Stimulated activated CD4-positive, alpha-beta T cell treated with anti-CD3 and anti-CD28 coated beads, Interleukin-12 subunit alpha, Interleukin-12 subunit beta, amount 100 ng/mL, for 4 hours (primary cell): Measurements from ENCODE around the gene CDH20.
"Not testable (repeated sequence)": the region's sequence is repeated elsewhere in the genome, so short reads cannot be mapped to it uniquely, and the experiment has no call there.

Experiments used
- DNase-seq: peaks from one replicate; pipeline ENCODE4 v3.0.0-alpha.2; 2020

The CDH20 gene

DNA sequence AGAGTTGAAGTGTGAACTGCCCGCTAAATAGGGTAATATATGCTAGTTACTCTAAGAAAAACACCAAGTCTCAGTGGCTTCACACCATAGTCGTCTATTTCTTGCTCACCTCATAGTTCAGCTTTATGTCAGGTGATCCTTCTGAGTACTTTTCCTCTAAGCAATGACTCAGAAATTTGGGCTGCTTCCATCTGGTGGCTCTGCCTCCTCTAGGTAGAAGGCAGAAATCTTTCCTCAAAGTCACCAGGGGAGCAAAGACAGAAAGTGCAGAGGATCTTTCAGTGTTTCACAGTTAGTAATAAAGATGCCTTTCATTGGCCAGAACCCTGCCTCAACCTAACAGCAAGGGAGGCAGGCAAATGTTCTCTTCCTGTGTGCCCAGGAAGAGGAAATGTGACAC, 17.3 kb downstream of the CDH20 start:
- DNase-seq = no peak

DNA sequence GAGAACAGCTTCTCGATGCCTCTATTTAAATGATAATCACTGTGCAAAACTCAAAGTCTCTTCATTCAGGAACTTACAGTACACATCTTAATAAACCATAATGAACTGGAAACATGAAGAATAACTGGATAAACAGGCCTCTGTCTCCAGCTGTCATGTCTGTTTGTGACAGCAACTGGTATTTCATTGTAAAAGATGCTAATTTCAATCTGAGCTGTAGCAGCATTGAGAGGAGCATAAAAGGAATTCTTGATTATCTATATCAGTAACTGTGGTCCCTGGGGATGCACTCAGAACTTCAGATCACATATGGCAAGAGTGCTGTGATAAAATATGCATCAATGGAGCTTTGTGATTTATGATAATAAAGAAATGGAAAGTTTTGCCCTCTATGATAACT, 18.8 kb downstream of the CDH20 start:
- no peak for DNase-seq

DNA sequence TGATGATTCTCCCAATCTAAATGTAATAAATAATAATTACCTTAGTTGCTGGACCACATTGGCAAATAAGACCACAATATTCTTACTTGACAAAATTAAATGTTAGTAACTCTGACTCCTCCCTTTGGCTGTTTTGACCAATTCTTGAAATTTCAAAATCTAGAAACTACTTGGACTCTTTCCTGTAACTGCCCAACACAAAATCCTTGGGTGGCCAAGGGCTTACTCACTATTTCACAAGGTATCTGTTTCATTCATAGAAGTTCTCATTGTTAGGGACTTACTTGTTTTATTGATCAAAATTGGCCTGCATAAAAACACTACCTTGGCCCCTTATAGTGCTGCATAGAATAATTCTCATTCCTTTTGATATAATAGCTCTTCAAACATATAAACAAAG, 19.4 kb downstream of the CDH20 start:
- no peak for DNase-seq

DNA sequence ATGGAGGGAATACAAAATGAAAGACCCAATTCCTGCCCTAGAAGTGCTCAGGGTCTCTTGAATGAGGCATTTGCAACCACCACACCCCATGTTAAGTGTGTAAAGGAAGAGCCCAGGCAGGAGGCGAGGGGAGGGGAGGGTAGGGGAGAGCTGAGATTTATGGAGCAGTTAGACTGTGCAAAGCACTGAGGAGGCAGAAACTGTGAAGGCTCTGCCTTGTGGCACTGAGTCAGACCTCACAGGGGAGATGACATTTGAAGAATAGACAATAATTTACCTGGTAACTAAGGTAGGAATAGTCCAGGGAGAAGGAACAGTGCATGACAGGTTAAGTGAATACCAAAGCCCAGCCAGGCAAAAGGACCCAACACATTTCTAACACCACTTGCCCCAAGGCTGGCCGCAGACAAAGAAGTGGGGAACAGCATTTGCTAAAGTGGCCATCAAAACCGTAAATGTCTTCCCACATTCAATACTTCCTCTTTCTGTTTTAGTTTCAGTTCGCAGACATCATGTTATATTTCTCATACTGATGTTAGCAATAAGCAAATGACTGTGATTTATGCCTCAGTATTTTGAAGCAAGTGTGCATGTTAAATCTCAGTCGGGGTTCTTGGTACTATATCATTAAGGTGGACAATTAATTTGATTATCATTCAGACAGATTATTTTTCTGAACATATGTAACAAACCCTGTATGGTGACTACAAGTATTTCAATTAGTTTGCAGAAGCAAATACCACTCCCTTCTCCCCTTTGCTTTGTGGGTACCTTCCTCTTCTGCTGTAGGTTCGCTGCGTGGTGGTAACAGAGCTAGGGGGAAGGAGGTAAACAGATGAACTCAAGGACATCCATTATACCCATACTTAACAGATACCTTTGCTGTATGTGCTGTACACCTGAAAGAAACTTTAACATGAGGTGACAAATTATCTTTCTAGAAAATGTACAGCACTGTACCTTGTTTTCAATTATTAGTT, 27.5 kb downstream of the CDH20 start:
- no peak for DNase-seq

DNA sequence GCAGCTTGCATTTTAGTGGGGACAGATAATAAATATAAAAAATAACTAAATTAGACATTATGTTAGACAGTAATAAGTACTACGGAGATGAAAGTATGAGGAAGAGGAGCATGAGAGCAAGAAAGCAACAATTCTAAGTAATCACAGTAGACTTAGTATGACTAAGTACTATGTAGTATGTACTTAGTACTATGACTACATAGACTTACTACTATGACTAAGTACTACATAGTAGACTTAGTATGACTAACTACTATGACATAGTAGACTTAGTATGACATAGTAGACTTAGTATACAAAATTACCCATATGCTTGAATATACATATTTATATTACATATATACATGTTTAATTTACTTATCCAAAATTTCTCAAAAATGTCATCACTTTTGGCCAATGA, 29.3 kb downstream of the CDH20 start:
- no peak for DNase-seq

DNA sequence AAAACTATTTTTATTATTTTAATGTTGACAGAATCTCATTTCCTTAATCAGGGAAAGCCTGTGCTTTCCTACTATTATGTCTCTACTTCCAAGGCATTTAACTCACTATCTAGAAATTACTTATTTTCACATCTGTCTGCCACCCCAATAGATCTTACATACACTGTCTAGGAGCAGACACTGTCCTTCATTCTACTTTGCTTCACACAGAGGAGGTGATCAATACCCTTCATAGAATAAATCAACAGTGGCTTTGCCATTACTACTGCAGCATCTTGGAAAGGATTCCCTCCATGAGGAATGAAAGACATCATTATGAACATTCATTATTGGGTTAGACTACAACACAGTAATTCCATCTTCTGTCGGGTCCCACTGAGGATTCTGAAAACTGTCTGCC, 31.7 kb downstream of the CDH20 start:
- no peak for DNase-seq

DNA sequence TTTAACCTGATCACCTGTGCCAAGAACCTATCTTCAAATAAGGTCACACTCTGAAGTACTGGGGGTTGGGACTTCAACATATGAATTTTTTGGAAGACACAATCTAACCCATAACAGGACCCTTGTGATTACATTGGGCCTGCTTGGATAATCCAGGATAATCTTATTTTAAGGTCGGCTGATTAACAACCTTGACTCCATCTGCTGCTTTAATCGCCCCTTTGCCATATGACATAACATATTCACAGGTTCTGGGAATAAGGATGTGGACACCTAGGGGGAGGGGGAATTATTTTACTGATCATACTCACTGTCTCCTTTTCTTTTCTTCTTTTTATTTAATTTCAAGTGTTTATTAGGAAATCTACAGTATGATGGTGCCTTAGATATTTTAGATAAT, 34.8 kb downstream of the CDH20 start:
- DNase-seq = no peak

DNA sequence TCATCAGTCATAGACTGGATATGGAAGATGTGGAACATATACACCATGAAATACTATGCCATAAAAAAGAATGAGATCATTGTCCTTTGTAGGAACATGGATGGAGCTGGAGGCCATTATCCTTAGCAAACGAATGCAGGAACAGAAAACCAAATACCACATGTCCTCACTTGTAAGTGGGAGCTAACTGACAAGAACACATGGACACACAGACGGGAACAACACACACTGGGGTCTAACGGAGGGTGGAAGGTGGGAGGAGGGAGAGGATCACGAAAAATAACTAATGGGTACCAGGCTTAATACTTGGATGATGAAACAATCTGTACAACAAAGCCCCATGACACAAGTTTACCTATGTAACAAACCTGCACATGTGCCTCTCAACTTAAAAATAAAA, 36.4 kb downstream of the CDH20 start:
- not testable (repeated sequence) for DNase-seq

DNA sequence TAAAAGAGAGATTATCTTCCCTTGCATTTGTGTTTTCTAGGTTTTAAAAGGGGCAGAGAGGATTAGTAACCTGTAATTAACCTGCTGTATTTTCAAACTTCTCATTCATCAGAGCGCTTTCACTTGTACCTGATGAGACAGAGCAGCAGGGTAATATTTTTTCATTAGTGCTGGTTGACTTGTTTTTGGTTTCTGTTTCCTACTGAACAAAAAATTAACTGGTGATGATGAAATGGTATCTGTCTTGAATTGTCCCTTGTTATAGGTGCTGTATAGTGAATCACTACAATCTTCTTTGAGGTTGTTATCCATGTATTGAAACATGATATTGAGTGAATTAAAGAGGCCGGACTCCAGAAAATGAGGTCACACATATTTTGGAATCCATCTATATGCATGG, 37.9 kb downstream of the CDH20 start:
- DNase-seq = no peak

DNA sequence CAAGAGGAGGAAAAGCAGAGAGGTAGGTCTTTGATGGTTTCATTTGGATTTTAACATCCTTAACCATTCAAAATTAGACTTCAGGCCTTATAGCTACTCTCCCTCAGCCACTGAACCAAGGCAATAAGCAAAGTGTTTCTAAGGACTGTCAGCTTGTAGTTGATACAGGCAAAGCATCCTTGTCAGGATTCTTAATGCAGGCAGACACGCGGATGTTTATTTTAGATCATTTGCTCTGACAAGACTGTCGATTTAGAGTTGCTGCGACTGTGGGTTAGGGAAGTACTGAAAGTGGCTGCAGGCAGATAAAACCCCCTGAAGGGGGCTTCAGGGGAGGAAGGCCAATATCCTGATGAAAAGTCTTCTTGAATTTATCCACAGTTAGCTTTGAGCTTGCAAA, 46.6 kb downstream of the CDH20 start:
- DNase-seq = no peak

DNA sequence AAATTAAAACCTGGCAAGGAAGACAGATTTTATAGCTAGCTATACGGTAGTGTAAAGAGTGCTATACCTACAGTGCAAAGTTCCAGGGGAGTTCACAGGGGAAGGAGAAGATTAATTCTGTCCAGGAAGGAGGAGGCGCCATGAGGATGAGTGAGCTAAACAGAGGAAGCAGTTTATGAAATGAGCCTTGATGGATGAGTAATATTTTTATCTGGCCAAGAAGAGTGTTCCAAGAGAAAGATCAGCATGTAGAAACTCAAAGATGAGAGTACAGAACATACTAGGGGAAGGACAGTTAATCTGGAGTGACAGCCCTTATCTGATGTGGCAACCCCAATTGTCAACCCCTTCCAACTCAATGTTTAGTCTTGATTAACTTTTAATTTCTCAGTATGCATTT, 54.8 kb downstream of the CDH20 start:
- no peak for DNase-seq

DNA sequence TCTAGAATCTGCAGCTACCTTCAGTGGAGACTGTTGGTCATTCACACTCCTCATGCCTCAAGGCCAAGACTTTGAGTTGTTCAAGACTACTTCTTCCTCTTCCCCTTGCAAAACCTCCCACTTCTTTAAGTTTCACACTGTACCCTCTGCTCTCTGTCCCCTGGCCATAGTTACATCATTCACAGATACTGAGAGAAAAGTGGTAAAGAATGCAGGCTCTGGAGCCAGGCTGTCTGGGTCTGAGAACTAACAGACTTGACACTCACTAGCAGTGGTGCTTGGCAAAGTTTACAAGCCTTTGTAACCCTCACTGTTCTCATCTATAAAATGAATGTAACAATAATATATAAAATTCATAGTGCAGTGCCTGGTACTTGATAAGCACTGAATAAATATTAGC, 61.8 kb downstream of the CDH20 start:
- DNase-seq = no peak

DNA sequence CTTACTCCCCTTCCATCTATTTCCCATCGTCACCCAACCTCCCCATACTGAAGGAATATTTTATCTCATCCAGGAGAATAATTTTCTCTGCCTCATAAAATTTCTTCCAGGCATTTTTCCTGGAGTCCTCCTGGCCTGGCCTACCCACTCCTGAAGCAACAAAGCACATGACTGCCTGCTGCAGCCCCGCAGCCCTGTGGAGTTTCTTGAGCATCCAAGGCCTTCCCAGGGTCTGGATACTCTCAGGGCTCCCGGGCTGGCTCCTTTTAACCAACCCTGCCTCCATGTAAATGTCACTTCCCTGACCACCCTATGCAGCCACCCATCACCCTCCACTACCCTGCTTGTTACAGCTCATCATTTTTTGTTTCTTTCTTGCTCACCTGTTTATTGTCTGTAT, 64.0 kb downstream of the CDH20 start:
- DNase-seq = no peak

DNA sequence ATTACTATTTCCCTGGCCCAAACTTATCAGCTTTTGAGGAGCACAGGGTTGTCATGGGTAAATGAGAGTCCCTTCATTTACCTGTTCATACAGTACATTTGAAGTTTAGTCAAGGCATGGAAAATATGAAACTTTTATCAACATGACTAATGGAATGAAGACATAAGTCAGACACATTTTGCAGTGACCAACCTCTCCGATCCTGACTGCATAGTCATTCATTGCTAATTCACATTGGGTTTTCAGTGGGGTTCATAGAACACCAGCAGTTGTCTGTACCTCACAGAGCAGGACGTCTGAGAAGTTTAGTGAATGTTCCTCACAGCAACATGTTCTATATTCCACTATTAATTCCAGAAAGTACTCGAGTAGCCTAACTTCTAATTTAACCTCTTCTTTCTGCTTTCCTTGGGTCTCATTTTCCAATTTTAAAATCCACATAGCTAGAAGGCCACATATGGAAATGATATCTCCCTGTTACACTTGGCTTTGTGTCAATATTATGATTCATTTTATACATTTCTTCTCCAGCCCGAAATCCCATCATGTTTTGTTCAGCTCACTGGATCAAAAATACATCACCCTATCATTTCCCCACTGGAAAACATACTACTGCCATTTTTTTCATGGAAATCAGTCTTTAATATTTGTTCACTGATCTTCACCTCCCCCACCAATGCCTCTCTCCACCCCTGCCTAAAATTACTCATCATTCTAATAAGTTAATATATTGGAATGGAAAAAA, 65.9 kb downstream of the CDH20 start:
- DNase-seq = no peak

DNA sequence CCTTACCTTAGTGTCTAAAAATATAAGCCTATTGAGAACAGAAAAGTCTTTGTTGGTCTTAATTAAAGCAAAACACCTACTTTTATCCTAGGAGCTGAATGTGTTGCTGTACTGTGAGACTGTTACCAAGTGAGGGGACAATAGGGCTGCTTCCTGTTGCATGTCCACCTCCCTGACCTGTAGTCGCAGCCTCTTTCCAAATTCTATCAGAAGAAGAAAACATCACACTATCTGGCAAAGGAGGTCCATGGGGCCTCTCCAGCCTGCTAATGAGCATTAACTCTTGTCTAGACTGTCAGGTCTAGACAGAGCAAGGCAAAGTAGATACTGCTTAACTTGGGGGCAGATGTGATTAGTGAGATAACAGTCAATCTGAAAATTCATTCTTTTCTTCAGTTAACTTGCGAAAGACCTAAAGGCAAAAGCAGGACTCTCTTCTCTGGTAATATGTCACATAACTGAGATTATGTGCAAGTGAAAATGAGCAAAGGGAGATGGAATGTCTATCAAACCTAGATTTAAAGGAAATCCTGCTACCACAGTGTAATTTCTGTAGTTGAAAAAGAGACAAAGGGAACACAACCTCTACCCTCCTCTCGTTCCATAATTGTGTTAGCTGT, 66.9 kb downstream of the CDH20 start:
- no peak for DNase-seq

DNA sequence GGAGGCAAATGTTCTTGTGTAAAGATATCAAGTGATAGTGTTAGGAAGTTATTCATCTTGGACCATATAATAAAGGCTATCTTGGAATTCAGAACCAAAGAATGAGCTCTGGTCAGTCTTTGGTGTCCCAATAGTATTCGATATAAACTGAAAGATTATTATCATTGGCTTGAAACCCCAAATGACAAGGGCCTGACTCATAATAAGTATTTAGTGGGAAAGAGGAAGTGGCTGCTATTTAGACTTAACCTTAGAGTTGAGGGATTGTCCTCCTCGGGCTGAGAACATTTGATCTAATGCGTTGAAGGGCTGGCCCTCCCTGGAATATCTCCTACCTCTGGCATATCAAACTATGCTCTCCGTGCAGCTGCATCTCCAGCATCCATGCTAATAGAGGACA, 67.5 kb downstream of the CDH20 start:
- DNase-seq = no peak

DNA sequence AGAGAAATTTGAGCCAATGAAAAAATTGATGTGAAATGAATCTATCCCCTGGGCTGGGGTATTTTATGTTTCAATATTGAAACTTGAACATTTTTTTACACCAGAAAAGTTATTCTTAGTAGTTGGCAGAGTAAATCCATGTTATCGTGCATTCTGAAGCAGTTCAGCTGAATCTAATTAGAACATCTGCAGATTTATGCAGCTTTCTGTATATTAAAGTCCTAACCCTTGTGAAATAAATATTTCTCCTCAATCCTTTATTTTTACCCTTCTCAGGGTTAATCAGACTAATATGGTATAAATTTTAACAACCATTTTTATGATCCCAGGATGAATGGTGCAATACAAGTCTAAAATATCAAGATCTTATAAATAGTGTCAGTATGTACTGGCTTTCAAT, 69.5 kb downstream of the CDH20 start:
- DNase-seq = no peak

DNA sequence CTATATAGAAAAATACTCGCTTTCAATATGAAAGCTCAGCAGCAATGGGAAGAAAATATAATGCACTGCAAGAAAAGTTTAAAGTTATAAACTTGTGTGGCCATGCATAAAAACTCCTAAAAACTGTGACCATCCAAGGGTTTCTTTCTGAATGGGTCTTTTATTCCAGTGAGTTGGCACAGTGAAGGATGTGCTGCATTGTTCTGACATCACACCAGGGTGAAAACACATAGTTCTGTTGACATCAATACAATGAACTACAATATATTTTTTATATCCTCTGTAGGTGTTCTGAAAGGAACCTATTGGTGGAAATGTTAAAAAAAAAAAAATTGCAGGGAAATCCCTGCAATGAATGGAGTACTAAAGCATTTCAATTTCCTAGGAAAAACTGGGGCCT, 80.2 kb downstream of the CDH20 start:
- DNase-seq = no peak

DNA sequence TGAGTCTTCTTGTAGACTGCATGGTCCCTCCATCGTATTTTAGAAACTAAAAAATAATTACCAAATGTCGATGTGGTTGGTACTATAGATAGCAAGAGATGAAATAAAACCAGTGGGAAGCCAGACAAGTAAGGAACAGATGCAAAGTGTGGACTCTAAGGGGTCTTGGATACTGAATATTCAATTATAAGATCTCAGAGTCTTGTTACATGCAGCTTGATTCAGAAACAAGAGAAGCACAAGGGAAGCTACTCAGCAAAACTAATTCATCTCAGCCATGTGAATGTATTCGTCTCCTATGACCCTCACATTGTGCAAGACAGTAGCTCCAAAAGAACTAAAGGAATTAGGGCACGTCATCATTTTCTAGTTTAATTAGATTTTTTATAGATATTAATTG, 80.9 kb downstream of the CDH20 start:
- no peak for DNase-seq

DNA sequence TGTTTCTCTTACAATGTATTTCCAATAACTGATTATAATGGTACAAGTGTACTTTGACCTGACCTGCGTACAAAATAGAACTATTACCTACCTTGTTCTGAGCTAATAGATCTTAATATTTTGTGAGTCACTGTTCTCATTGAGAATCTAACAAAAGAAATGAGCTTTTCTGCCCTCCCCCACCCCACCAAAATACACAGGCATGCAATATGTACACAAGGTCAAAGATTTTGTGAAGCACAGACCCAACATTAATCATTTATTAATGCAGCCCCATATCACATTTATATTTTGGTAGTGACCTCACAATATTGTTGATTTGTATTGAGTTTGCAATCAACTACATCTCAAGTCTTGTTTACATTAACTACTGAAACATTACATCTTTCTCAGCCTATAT, 86.5 kb downstream of the CDH20 start:
- DNase-seq = no peak

DNA sequence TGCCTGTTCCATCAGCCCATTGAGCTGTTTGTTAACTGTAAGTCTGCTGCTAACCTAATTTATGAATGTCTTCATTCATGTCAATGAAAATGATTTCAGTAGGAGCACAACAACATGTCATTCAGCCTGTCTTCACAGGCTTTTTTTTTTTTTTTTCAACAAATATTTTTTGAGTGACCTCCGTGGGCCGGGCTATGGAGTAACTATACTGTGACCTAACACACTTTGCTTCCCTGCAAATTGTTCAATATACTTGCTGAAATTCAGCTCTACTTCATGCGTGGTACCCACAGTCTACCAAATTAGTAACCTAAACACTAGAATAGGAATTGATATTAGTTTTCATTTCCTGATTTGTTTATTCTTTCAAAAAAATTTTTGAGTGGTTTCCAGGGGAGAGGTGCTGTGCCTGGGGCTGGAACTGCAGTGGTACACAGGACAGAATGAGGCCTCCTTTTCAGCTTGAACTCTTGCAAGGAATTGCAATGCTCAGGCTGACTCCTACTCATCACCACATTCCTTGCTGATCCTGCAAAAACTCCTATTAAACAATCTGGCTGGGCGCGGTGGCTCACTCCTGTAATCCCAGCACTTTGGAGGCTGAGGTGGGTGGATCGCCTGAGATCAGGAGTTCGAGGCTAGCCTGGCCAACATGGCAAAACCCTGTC, 87.1 kb downstream of the CDH20 start:
- DNase-seq = no peak

DNA sequence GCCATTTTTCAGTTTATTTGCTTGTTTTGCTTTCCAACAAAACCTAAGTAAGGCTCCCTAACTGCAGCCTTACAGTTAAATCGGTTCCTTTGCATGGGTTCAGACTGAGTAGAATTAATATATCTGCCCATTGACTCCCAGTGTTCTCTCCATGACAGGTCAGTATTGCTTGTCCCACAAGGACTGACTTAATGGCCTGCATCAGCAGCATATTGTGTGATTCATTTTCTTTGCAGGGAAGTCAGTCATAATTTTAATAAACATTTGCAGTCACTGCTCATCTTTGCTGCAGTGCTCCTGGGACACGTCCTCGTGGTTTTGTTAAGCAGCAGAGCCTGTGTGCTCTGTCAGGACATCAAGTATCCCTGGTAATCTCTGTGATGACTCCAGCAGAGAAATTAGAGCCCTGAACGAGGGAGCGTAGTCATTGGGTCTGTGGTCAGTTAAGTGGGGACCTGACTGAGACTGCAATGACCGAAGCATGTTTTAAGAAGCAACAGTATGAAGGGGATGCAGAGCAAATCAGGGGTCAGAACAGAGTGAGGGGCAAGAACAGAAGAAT, 93.3 kb downstream of the CDH20 start:
- DNase-seq = no peak

DNA sequence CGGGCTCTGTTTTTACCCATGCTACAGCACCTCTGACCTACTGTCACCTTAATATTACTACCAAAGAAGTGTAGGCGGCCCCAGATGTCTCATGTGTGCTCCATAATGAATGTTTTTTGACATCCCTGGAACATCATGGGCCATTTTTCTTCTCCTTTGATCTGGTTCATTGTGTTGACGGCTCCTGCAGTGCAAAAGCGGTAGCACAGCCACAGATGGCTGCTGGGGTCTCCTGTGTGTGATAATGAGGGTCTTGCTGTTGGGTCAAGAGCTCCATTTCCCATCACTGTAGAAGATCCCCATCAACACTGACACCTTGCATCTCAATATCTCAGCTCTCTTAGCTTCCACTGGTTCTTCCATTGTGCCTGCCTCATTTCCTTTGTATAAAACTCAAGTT, 95.0 kb downstream of the CDH20 start:
- no peak for DNase-seq
